HFFc6 (cell line): Measurements from ENCODE around the gene ERBB3. TPM values are rescaled to one million over a fixed set of nuclear protein-coding genes. Genes with fewer than 3 reads are reported as not detected.

Experiments used
- DNase-seq: peaks from one replicate; pipeline ENCODE4 v3.0.0-alpha.2; 2018
- H3K27ac Mint-ChIP-seq: 2 replicates; pipeline ENCODE4 v1.8.0; 2020; ENCODE audit warnings: mild to moderate bottlenecking, mixed read lengths
- H3K27me3 Mint-ChIP-seq: 2 replicates; pipeline ENCODE4 v1.8.0; 2021; ENCODE audit warnings: mild to moderate bottlenecking, moderate library complexity, mixed read lengths; ENCODE audit not compliant: insufficient read depth
- H3K36me3 Mint-ChIP-seq: 2 replicates; pipeline ENCODE4 v1.8.0; 2021; ENCODE audit warnings: low read depth, mixed read lengths
- H3K4me1 Mint-ChIP-seq: 2 replicates; pipeline ENCODE4 v1.8.0; 2020; ENCODE audit warnings: low read depth, mixed read lengths
- H3K4me3 Mint-ChIP-seq: 2 replicates; pipeline ENCODE4 v1.8.0; 2020; ENCODE audit warnings: mild to moderate bottlenecking, moderate library complexity, mixed read lengths
- H3K9me3 Mint-ChIP-seq: 2 replicates; pipeline ENCODE4 v1.8.0; 2020; ENCODE audit warnings: mild to moderate bottlenecking, mixed read lengths
- total RNA-seq, 6 experiments: library from RNA; stranded (reverse); fragmentation: NEBNext Ultra II Directional; extraction: Animal tissue kit (Norgen Biotek cat#: 25700); gene quantifications; 2 replicates in 1 of 6; 3 replicates in 5 of 6; pipeline ENCODE4 v1.2.3, GENCODE V29; 2021
- TF ChIP-seq, protein P1 (sequence below): fragments of 200-600 bp; sonication (generic); IDR thresholded peaks from 2 replicates; pipeline ENCODE4 v1.5.0; 2021; ENCODE audit warnings: antibody characterized with exemption, mild to moderate bottlenecking

Gene ERBB3
- total RNA-seq, 6 experiments from 2014 or later = 1.0 to 2.5 (median 1.8) TPM

- H3K27me3 Mint-ChIP-seq = peaks cover 2% of the 10 kb centered on the region; the same call in 1 of the 2 replicates
- TF ChIP-seq, protein P1, sequence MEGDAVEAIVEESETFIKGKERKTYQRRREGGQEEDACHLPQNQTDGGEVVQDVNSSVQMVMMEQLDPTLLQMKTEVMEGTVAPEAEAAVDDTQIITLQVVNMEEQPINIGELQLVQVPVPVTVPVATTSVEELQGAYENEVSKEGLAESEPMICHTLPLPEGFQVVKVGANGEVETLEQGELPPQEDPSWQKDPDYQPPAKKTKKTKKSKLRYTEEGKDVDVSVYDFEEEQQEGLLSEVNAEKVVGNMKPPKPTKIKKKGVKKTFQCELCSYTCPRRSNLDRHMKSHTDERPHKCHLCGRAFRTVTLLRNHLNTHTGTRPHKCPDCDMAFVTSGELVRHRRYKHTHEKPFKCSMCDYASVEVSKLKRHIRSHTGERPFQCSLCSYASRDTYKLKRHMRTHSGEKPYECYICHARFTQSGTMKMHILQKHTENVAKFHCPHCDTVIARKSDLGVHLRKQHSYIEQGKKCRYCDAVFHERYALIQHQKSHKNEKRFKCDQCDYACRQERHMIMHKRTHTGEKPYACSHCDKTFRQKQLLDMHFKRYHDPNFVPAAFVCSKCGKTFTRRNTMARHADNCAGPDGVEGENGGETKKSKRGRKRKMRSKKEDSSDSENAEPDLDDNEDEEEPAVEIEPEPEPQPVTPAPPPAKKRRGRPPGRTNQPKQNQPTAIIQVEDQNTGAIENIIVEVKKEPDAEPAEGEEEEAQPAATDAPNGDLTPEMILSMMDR = no peak
- peaks cover 41% of the 10 kb centered on the region for H3K36me3 Mint-ChIP-seq
- H3K27ac Mint-ChIP-seq = peak overlapping the region; percentile 51
- peaks cover 40% of the 10 kb centered on the region for H3K4me1 Mint-ChIP-seq
- no peak for DNase-seq
- H3K4me3 Mint-ChIP-seq = peak overlapping the region; percentile 93
- H3K9me3 Mint-ChIP-seq = no peaks in the 10 kb centered on the region
Measured at GRCh38 chr12:56130876-56131275, 50.9 kb downstream of the ERBB3 start.

DNA sequence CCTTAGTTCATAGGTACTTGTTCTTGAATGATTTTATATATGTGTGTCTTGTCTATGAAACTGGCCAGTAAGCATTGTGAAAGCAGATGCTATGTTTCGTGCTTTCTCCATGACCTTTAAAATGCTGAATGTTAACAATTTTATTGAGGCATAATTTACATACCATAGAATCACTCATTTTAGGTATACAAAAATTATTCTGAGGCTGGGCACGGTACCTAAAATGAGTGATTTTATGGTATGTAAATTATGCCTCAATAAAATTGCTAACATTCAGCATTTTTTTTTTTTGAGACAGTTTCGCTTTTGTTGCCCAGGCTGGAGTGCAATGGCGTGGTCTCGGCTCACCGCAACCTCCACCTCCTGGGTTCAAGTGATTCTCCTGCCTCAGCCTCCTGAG, 54.9 kb downstream of the ERBB3 start:
- Mint-ChIP-seq H3K4me3 (no peak overlapping the region), H3K4me1 (peaks cover 14% of the 10 kb centered on the region), H3K9me3 (no peaks in the 10 kb centered on the region), H3K27me3 (peaks cover 2% of the 10 kb centered on the region; the same call in 1 of the 2 replicates), H3K27ac (no peak overlapping the region), H3K36me3 (peaks cover 62% of the 10 kb centered on the region)
- DNase-seq = no peak
- TF ChIP-seq, protein P1 = no peak

DNA sequence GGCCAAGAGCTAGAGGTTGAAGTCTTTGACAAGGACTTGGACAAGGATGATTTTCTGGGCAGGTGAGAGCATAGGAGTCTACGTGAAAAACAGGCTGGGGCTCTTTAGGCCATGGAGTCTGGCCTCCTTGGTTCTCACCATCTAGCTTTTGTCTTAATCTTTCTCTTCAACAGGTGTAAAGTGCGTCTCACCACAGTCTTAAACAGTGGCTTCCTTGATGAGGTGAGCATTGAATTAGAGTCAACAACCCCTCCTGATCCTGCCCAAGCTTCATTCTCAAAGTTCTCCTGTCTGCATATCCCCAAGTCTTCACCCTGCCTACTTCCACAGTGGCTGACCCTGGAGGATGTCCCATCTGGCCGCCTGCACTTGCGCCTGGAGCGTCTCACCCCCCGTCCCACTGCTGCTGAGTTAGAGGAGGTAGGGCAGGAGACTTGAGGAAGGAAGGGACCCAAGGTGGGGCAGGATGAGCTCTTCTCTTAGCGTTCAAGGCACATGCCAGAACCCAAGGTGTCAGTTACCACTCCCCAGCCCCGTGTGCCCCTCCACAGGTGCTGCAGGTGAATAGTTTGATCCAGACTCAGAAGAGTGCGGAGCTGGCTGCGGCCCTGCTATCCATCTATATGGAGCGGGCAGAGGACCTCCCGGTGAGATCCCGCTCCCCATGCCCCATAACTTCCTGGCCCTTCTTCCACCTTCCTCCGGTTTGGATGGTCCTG, 58.0 kb downstream of the ERBB3 start:
- Mint-ChIP-seq H3K9me3 (no peaks in the 10 kb centered on the region), H3K4me1 (peaks cover 2% of the 10 kb centered on the region), H3K27me3 (peaks cover 2% of the 10 kb centered on the region; the same call in 1 of the 2 replicates), H3K4me3 (no peak overlapping the region), H3K36me3 (peaks cover 53% of the 10 kb centered on the region), H3K27ac (no peak overlapping the region)
- DNase-seq = no peak
- TF ChIP-seq, protein P1 = no peak

- DNase-seq = no peak
- H3K36me3 Mint-ChIP-seq = peaks cover 47% of the 10 kb centered on the region
- no peak overlapping the region for H3K4me3 Mint-ChIP-seq
- H3K4me1 Mint-ChIP-seq = peaks cover 7% of the 10 kb centered on the region
- no peaks in the 10 kb centered on the region; the same call in 1 of the 2 replicates for H3K27me3 Mint-ChIP-seq
- TF ChIP-seq, protein P1 = no peak
- H3K9me3 Mint-ChIP-seq = no peaks in the 10 kb centered on the region
- no peak overlapping the region for H3K27ac Mint-ChIP-seq
Measured at GRCh38 chr12:56141946-56142784, 62.2 kb downstream of the ERBB3 start.

- H3K27ac Mint-ChIP-seq = no peak overlapping the region; the same call in 1 of the 2 replicates
- H3K36me3 Mint-ChIP-seq = peaks cover 46% of the 10 kb centered on the region
- DNase-seq = no peak
- TF ChIP-seq, protein P1 = no peak
- H3K4me1 Mint-ChIP-seq = peaks cover 7% of the 10 kb centered on the region
- H3K27me3 Mint-ChIP-seq = no peaks in the 10 kb centered on the region; the same call in 1 of the 2 replicates
- H3K9me3 Mint-ChIP-seq = no peaks in the 10 kb centered on the region
- no peak overlapping the region for H3K4me3 Mint-ChIP-seq
Measured at GRCh38 chr12:56143217-56143616, 63.3 kb downstream of the ERBB3 start.
